Keratinocyte (primary cell): Measurements from ENCODE around the gene GTF3C2. TPM values are rescaled to one million over a fixed set of nuclear protein-coding genes. Genes with fewer than 3 reads are reported as not detected.
"Not testable (repeated sequence)": the region's sequence is repeated elsewhere in the genome, so short reads cannot be mapped to it uniquely, and the experiment has no call there.

Experiments
- DNase-seq: peaks from one replicate; pipeline ENCODE4 v3.0.0-alpha.2; 2011; ENCODE audit warnings: low read depth, missing footprints, low spot score
- FAIRE-seq: peaks from 2 replicates; lab custom pipeline; 2011; peaks lifted over from hg19 to GRCh38; lab: Jason Lieb, UNC
- H2AFZ ChIP-seq: 2 replicates; pipeline ENCODE4 v1.6.0; 2012; ENCODE audit warnings: low read length, control low read depth, inconsistent platforms; ENCODE audit not compliant: control insufficient read depth
- H3K27ac ChIP-seq: 2 replicates; pipeline ENCODE4 v1.5.1; 2011; ENCODE audit warnings: low read length; ENCODE audit not compliant: control insufficient read depth, insufficient read depth
- H3K27me3 ChIP-seq: 3 replicates; pipeline ENCODE4 v1.6.0; 2011; ENCODE audit warnings: low read length; ENCODE audit not compliant: control insufficient read depth, insufficient read depth; ENCODE audit errors: extremely low read depth
- H3K36me3 ChIP-seq, 2 experiments: 2 replicates in 1 of 2; 3 replicates in 1 of 2; pipeline ENCODE4 v1.5.1; 2011; ENCODE audit warnings: low read length in 2 of 2, mild to moderate bottlenecking in 1 of 2; ENCODE audit not compliant: control insufficient read depth in 2 of 2, insufficient read depth in 2 of 2; ENCODE audit errors: extremely low read depth in 1 of 2
- H3K4me1 ChIP-seq: 3 replicates; pipeline ENCODE4 v1.5.1; 2011; ENCODE audit warnings: low read length; ENCODE audit not compliant: control insufficient read depth, insufficient read depth; ENCODE audit errors: extremely low read depth
- H3K4me2 ChIP-seq: 3 replicates; pipeline ENCODE4 v1.6.0; 2011; ENCODE audit warnings: low read depth, low read length; ENCODE audit not compliant: control insufficient read depth, insufficient read depth; ENCODE audit errors: extremely low read depth
- H3K4me3 ChIP-seq, 3 experiments: fragments of 200-600 bp in 1 of 3; sonication (generic) in 1 of 3; 2 replicates in 2 of 3; 3 replicates in 1 of 3; pipeline ENCODE4 v1.5.1; 2011 to 2016; ENCODE audit warnings: low read length in 3 of 3, mild to moderate bottlenecking in 3 of 3, control low read depth in 2 of 3, inconsistent platforms in 1 of 3, low read depth in 1 of 3, mixed read lengths in 1 of 3, mixed run types in 1 of 3, moderate library complexity in 1 of 3; ENCODE audit not compliant: control insufficient read depth in 2 of 3, insufficient read depth in 2 of 3; ENCODE audit errors: extremely low read depth in 1 of 3
- H3K79me2 ChIP-seq: 2 replicates; pipeline ENCODE4 v1.6.0; 2012; ENCODE audit warnings: low read length; ENCODE audit not compliant: control insufficient read depth, insufficient read depth
- H3K9ac ChIP-seq: 3 replicates; pipeline ENCODE4 v1.6.0; 2011; ENCODE audit warnings: low read length; ENCODE audit not compliant: control insufficient read depth, insufficient read depth; ENCODE audit errors: extremely low read depth
- H3K9me1 ChIP-seq: 3 replicates; pipeline ENCODE4 v1.6.0; 2011; ENCODE audit warnings: low read length; ENCODE audit not compliant: control insufficient read depth, insufficient read depth; ENCODE audit errors: extremely low read depth
- H3K9me3 ChIP-seq: 2 replicates; pipeline ENCODE4 v1.5.1; 2012; ENCODE audit warnings: low read depth, low read length; ENCODE audit not compliant: control insufficient read depth
- H4K20me1 ChIP-seq: 3 replicates; pipeline ENCODE4 v1.6.0; 2011; ENCODE audit warnings: low read length; ENCODE audit not compliant: control insufficient read depth, insufficient read depth; ENCODE audit errors: extremely low read depth
- EZH2 ChIP-seq: IDR thresholded peaks from one replicate; pipeline ENCODE4 v1.6.1; 2012; ENCODE audit warnings: inconsistent platforms, mild to moderate bottlenecking, low read length, moderate library complexity
- dilution Hi-C: fragments of 300-500 bp; cut with MboI; formaldehyde crosslinking; loops from one replicate; pipeline ENCODE4 v1.7.0; 2020; ENCODE audit warnings: low sequenced_read_pairs; ENCODE audit not compliant: extremely low pct_ligation_motif_present
- polyA plus RNA-seq, 5 experiments: library from polyadenylated mRNA; depleted of rRNA in 3 of 5; stranded (reverse) in 3 of 5; stranded (forward) in 1 of 5; unstranded in 1 of 5; fragments of >200 nt; gene quantifications; 1 replicate in 1 of 5; 2 replicates in 3 of 5; 3 replicates in 1 of 5; pipeline versions ENCODE4 v1.2.1 to v1.2.3, GENCODE V29; 2011 to 2012; ENCODE audit warnings: missing spikeins in 2 of 5, low read depth in 1 of 5, low replicate concordance in 1 of 5
- TF ChIP-seq, protein P1 (sequence below), 3 experiments: IDR thresholded peaks in 1 of 3; conservative IDR thresholded peaks in 1 of 3; optimal IDR thresholded peaks in 1 of 3; 2 replicates in 2 of 3; 3 replicates in 1 of 3; pipeline versions ENCODE3 to v1.5.1; 2011; ENCODE audit warnings: low read length in 3 of 3, mild to moderate bottlenecking in 3 of 3, moderate library complexity in 2 of 3, control low read depth in 1 of 3, inconsistent platforms in 1 of 3; ENCODE audit not compliant: insufficient read depth in 2 of 3; ENCODE audit errors: extremely low read depth in 1 of 3

GTF3C2 gene
- polyA plus RNA-seq, 1 donor (not counting 4 experiments of a cell fraction or from before 2014, with no cell fraction given) = 53.4 TPM

- H3K9me1 ChIP-seq = no peaks in the 10 kb centered on the region
- no peak overlapping the region for H3K27ac ChIP-seq
- DNase-seq (no peak), FAIRE-seq (no peak)
- H3K4me2 ChIP-seq = no peak overlapping the region
- H2AFZ ChIP-seq = no peak overlapping the region
- H3K4me1 ChIP-seq = no peaks in the 10 kb centered on the region
- H3K36me3 ChIP-seq = peaks cover 0 to 3% of the 10 kb centered on the region in 2 experiments
- dilution Hi-C loops = no loop called here
- peaks cover 41% of the 10 kb centered on the region for H3K27me3 ChIP-seq
- H3K4me3 ChIP-seq = no peak overlapping the region
- no peaks in the 10 kb centered on the region for H3K9me3 ChIP-seq
- no peak overlapping the region for H3K9ac ChIP-seq
- TF ChIP-seq EZH2 = no peak
- TF ChIP-seq, protein P1, sequence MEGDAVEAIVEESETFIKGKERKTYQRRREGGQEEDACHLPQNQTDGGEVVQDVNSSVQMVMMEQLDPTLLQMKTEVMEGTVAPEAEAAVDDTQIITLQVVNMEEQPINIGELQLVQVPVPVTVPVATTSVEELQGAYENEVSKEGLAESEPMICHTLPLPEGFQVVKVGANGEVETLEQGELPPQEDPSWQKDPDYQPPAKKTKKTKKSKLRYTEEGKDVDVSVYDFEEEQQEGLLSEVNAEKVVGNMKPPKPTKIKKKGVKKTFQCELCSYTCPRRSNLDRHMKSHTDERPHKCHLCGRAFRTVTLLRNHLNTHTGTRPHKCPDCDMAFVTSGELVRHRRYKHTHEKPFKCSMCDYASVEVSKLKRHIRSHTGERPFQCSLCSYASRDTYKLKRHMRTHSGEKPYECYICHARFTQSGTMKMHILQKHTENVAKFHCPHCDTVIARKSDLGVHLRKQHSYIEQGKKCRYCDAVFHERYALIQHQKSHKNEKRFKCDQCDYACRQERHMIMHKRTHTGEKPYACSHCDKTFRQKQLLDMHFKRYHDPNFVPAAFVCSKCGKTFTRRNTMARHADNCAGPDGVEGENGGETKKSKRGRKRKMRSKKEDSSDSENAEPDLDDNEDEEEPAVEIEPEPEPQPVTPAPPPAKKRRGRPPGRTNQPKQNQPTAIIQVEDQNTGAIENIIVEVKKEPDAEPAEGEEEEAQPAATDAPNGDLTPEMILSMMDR (optimal IDR thresholded peaks at IDR 0.05 in 1 of 3, IDR thresholded peaks at IDR 0.05 in 1 of 3, conservative IDR thresholded peaks at IDR 0.05 in 1 of 3; ENCODE audit: extremely low read depth in 1 of 3, insufficient read depth in 2 of 3, low read length in 3 of 3) = no peak
- H3K79me2 ChIP-seq = no peaks in the 10 kb centered on the region
- H4K20me1 ChIP-seq = peaks cover 2% of the 10 kb centered on the region
Observed at GRCh38 chr2:27304488-27305240, 51.9 kb downstream of the GTF3C2 start.

GRCh38 chr2:27303093-27304025, 53.2 kb downstream of the GTF3C2 start:
- peak; percentile 42 for DNase-seq
- H3K4me2 ChIP-seq = peak overlapping the region; percentile 57
- no peak overlapping the region for H3K27ac ChIP-seq
- no peaks in the 10 kb centered on the region for H3K36me3 ChIP-seq
- dilution Hi-C loops = no loop called here
- no peaks in the 10 kb centered on the region for H3K9me1 ChIP-seq
- TF ChIP-seq, protein P1 (optimal IDR thresholded peaks at IDR 0.05 in 1 of 3, IDR thresholded peaks at IDR 0.05 in 1 of 3, conservative IDR thresholded peaks at IDR 0.05 in 1 of 3; ENCODE audit: extremely low read depth in 1 of 3, insufficient read depth in 2 of 3, low read length in 3 of 3) = peak; percentile 49 to 68 (median 64)
- no peak for TF ChIP-seq EZH2
- H4K20me1 ChIP-seq = no peaks in the 10 kb centered on the region
- H3K27me3 ChIP-seq = peaks cover 38% of the 10 kb centered on the region
- H3K4me3 ChIP-seq = peak overlapping the region in 1 of 3 experiments; percentile 31
- H3K9me3 ChIP-seq = no peaks in the 10 kb centered on the region
- H3K4me1 ChIP-seq = no peaks in the 10 kb centered on the region
- FAIRE-seq = peak; percentile 32
- no peak overlapping the region for H3K9ac ChIP-seq
- peak overlapping the region; percentile 84 for H2AFZ ChIP-seq
- no peaks in the 10 kb centered on the region for H3K79me2 ChIP-seq

GRCh38 chr2:27300606-27301005, 56.0 kb downstream of the GTF3C2 start:
- H3K4me1 ChIP-seq, FAIRE-seq, H3K9ac ChIP-seq, H3K4me2 ChIP-seq, dilution Hi-C loops, H3K27ac ChIP-seq, H3K9me1 ChIP-seq, H3K36me3 ChIP-seq, H2AFZ ChIP-seq, DNase-seq, H4K20me1 ChIP-seq, H3K4me3 ChIP-seq, H3K79me2 ChIP-seq, H3K9me3 ChIP-seq: not testable (repeated sequence)
- H3K27me3 ChIP-seq = peaks cover 10% of the 10 kb centered on the region
